ENCODE results near the gene ABHD6.
A peak's percentile ranks its signal among the peaks of the same experiment; 100 is the strongest.

DNA sequence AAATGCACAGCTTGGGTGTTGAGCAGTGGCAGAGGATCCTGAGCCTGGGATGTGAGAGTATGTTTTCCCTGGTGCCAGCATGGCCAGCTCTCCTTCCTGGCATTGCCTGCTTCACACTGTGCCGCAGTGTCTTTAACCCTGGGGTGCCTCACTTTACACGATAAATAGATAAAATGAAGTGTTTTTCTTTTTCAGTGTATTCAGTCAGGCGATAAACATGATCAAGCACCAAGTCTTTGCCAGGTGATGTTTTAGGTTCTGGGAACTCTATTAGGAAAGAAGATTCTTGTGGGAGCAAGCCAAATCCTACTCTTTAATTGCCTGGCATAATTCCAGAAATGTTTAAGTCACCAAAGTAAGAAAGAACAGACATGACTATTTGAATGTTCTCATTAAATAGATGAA is 14.0 kb downstream of the ABHD6 start:
- TF ChIP-seq POLR2A (IDR thresholded peaks at IDR 0.05) (no peak), POLR2AphosphoS5 (IDR thresholded peaks at IDR 0.05) (peak; percentile 62)
- TF ChIP-seq, protein P1, sequence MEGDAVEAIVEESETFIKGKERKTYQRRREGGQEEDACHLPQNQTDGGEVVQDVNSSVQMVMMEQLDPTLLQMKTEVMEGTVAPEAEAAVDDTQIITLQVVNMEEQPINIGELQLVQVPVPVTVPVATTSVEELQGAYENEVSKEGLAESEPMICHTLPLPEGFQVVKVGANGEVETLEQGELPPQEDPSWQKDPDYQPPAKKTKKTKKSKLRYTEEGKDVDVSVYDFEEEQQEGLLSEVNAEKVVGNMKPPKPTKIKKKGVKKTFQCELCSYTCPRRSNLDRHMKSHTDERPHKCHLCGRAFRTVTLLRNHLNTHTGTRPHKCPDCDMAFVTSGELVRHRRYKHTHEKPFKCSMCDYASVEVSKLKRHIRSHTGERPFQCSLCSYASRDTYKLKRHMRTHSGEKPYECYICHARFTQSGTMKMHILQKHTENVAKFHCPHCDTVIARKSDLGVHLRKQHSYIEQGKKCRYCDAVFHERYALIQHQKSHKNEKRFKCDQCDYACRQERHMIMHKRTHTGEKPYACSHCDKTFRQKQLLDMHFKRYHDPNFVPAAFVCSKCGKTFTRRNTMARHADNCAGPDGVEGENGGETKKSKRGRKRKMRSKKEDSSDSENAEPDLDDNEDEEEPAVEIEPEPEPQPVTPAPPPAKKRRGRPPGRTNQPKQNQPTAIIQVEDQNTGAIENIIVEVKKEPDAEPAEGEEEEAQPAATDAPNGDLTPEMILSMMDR (IDR thresholded peaks at IDR 0.05) = no peak

All from prostate gland (tissue), 2 donors.